OCI-LY1 (cell line): ENCODE measurements around the gene PCBP3.

Source experiments
- H2AFZ ChIP-seq: fragments of 200-600 bp; sonication (generic), shearing (Covaris generic); 2 replicates; pipeline ENCODE4 v1.6.0; 2014; ENCODE audit warnings: antibody characterized with exemption, mild to moderate bottlenecking, low read length
- H3F3A ChIP-seq: fragments of 200-600 bp; sonication (generic), shearing (Covaris generic); 2 replicates; pipeline ENCODE4 v1.6.0; 2014; ENCODE audit warnings: mild to moderate bottlenecking, antibody characterized with exemption, low read length, moderate library complexity; ENCODE audit not compliant: insufficient read depth
- H3K27ac ChIP-seq: fragments of 200-600 bp; sonication (generic); 2 replicates; pipeline ENCODE4 v1.5.1; 2014; ENCODE audit warnings: low read length, mixed run types, mild to moderate bottlenecking, low read depth; ENCODE audit not compliant: poor library complexity, severe bottlenecking
- H3K27me3 ChIP-seq: fragments of 200-600 bp; sonication (generic); 2 replicates; pipeline ENCODE4 v1.6.0; 2014; ENCODE audit warnings: antibody characterized with exemption, mild to moderate bottlenecking, low read length, moderate library complexity; ENCODE audit not compliant: insufficient read depth
- H3K36me3 ChIP-seq: fragments of 200-600 bp; sonication (generic); 2 replicates; pipeline ENCODE4 v1.6.1; 2014; ENCODE audit warnings: mild to moderate bottlenecking, antibody characterized with exemption, low read length, moderate library complexity, mixed read lengths; ENCODE audit not compliant: insufficient read depth
- H3K4me1 ChIP-seq: fragments of 200-600 bp; sonication (generic); 2 replicates; pipeline ENCODE4 v1.5.1; 2014; ENCODE audit warnings: mild to moderate bottlenecking, low read length, moderate library complexity; ENCODE audit not compliant: insufficient read depth, severe bottlenecking
- H3K4me2 ChIP-seq: fragments of 200-600 bp; sonication (generic), shearing (Covaris generic); 2 replicates; pipeline ENCODE4 v1.6.1; 2014; ENCODE audit warnings: low read length
- H3K4me3 ChIP-seq: fragments of 200-600 bp; sonication (generic); 2 replicates; pipeline ENCODE4 v1.5.1; 2014; ENCODE audit warnings: low read length, low read depth, mild to moderate bottlenecking, mixed read lengths; ENCODE audit not compliant: poor library complexity, severe bottlenecking
- H3K79me2 ChIP-seq: fragments of 200-600 bp; shearing (Covaris generic); 2 replicates; pipeline ENCODE4 v1.6.1; 2016; ENCODE audit warnings: mixed run types, low read length, mixed read lengths; ENCODE audit not compliant: insufficient read depth
- H3K9ac ChIP-seq: fragments of 200-600 bp; sonication (generic), shearing (Covaris generic); 2 replicates; pipeline ENCODE4 v1.6.1; 2014; ENCODE audit warnings: mild to moderate bottlenecking, low read length, mixed read lengths
- H3K9me2 ChIP-seq: fragments of 200-600 bp; sonication (generic), shearing (Covaris generic); 2 replicates; pipeline ENCODE4 v1.6.1; 2014; ENCODE audit warnings: low read depth, mild to moderate bottlenecking, low read length, mixed read lengths
- H3K9me3 ChIP-seq: fragments of 200-600 bp; shearing (Covaris generic); 2 replicates; pipeline ENCODE4 v1.6.1; 2014; ENCODE audit warnings: low read length, mixed read lengths
- H4K20me1 ChIP-seq: fragments of 200-600 bp; sonication (generic), shearing (Covaris generic); 2 replicates; pipeline ENCODE4 v1.6.0; 2016; ENCODE audit warnings: mild to moderate bottlenecking, low read length; ENCODE audit not compliant: insufficient read depth
- EZH2 ChIP-seq: fragments of 200-600 bp; sonication (generic), shearing (Covaris generic); IDR thresholded peaks from 2 replicates; pipeline ENCODE4 v1.8.0; 2017; ENCODE audit warnings: borderline replicate concordance, mixed run types, mild to moderate bottlenecking, antibody characterized with exemption, low read length, moderate library complexity, mixed read lengths
- TF ChIP-seq, protein P1 (sequence below): fragments of 200-600 bp; sonication (generic), shearing (Covaris generic); IDR thresholded peaks from 2 replicates; pipeline ENCODE4 v1.5.1; 2017; ENCODE audit warnings: mild to moderate bottlenecking, antibody characterized with exemption, low read length, moderate library complexity, mixed read lengths

The PCBP3 gene

DNA sequence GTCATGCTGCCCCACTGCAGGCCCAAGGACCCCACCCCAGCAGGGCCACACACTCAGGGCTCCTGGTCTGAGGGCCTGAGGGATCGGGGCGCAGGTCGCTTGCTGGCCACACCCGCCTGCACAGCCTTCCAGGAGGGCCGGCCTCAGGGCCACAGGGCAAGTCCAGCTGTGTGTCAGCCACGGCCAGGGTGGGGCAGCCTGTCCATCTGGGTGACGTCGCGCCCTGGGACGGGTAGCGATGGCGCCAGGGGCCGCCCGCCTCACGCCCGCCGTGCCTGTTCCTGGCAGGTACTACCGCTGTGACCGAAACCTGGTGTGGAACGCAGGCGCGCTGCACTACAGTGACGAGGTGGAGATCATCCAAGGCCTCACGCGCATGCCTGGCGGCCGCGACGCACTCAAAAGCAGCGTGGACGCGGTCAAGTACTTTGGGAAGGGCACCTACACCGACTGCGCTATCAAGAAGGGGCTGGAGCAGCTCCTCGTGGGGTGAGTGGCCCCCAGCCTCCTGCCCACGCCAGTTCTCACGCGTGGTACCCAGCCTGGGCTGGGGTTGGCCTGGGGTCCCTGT is 340.5 kb downstream of the PCBP3 start:
- no peak overlapping the region for H3K4me3 ChIP-seq
- H3K27me3 ChIP-seq, result no peaks in the 10 kb centered on the region
- no peaks in the 10 kb centered on the region for H3K4me1 ChIP-seq
- no peaks in the 10 kb centered on the region for H3K79me2 ChIP-seq
- H3K4me2 ChIP-seq, result no peak overlapping the region
- H3K9ac ChIP-seq, result no peak overlapping the region
- peaks cover 3% of the 10 kb centered on the region; the same call in 1 of the 2 replicates for H3F3A ChIP-seq
- no peaks in the 10 kb centered on the region for H3K36me3 ChIP-seq
- H3K27ac ChIP-seq, result no peak overlapping the region
- H3K9me2 ChIP-seq, result no peaks in the 10 kb centered on the region
- no peaks in the 10 kb centered on the region for H3K9me3 ChIP-seq
- TF ChIP-seq, protein P1, sequence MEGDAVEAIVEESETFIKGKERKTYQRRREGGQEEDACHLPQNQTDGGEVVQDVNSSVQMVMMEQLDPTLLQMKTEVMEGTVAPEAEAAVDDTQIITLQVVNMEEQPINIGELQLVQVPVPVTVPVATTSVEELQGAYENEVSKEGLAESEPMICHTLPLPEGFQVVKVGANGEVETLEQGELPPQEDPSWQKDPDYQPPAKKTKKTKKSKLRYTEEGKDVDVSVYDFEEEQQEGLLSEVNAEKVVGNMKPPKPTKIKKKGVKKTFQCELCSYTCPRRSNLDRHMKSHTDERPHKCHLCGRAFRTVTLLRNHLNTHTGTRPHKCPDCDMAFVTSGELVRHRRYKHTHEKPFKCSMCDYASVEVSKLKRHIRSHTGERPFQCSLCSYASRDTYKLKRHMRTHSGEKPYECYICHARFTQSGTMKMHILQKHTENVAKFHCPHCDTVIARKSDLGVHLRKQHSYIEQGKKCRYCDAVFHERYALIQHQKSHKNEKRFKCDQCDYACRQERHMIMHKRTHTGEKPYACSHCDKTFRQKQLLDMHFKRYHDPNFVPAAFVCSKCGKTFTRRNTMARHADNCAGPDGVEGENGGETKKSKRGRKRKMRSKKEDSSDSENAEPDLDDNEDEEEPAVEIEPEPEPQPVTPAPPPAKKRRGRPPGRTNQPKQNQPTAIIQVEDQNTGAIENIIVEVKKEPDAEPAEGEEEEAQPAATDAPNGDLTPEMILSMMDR, result no peak
- no peak for TF ChIP-seq EZH2
- H2AFZ ChIP-seq, result no peak overlapping the region
- H4K20me1 ChIP-seq, result no peaks in the 10 kb centered on the region

DNA sequence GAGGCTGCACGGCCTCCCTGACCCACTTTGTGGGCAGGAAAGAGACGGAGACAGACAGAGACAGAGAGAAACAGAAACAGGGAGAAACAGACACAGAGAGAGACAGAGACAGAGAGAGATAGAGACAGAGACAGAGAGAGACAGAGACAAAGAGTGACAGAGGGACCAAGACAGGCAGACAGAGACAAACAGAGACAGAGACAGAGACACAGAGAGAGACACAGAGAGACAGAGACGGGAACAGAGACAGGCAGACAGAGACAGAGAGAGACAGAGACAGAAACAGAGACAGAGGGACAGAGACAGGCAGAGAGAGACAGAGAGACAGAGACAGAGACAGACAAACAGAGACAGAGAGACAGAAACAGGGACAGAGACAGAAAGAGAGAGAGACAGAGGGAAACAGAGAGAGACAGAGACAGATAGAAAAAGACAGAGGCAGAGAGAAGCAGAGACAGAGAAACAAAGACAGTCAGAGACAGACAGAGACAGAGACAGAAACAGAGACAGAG is 341.1 kb downstream of the PCBP3 start:
- H3K27ac ChIP-seq, result no peak overlapping the region
- no peak overlapping the region for H3K4me3 ChIP-seq
- H2AFZ ChIP-seq, result no peak overlapping the region
- H3F3A ChIP-seq, result peaks cover 3% of the 10 kb centered on the region; the same call in 1 of the 2 replicates
- no peak overlapping the region for H3K4me2 ChIP-seq
- H3K9me2 ChIP-seq, result no peaks in the 10 kb centered on the region
- no peaks in the 10 kb centered on the region for H3K9me3 ChIP-seq
- H3K27me3 ChIP-seq, result no peaks in the 10 kb centered on the region
- TF ChIP-seq, protein P1, result no peak
- no peak for TF ChIP-seq EZH2
- no peaks in the 10 kb centered on the region for H4K20me1 ChIP-seq
- H3K79me2 ChIP-seq, result no peaks in the 10 kb centered on the region
- H3K9ac ChIP-seq, result no peak overlapping the region
- no peaks in the 10 kb centered on the region for H3K36me3 ChIP-seq
- no peaks in the 10 kb centered on the region for H3K4me1 ChIP-seq

DNA sequence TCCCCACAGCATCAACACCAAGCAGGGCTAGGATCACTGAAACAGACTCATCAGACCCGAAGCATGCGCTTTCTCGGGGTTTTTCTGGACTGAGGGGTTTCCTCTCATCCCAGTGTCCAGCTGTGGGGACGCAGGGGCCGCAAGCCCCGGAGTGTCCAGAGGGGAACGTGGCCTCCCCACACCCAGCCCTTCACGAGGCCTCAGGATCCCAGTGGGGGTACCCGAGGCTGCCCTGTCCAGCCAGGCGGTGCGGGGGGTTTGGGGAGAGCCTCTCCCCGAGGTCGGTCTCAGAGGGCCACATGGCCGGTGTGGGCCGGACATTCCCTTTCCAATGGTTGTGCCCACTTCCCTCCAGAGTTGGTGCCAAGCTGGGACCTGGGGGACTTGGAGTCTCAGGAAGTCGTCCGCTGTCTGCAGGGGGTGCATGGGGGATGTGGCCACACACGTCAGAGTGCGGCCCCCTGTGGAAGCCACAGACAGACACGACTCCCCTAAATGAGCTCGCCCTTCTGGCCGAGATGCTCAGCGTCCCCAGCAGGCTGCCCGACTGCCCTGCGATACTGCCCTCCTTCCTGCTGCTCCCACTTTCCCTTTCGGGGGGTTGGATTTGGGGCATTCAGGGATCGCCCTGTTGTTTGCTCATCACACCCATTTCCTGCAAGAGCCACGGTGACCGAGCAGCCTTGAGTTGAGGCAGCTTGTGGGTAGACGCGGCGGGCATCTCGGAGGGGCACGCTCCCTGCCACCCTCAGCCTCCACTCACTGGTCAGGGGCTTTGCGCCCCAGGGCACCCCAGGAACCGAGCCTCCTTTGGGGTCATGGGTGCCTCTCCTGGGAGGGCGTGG is 342.2 kb downstream of the PCBP3 start:
- no peaks in the 10 kb centered on the region for H3K36me3 ChIP-seq
- no peak overlapping the region for H3K27ac ChIP-seq
- H3K79me2 ChIP-seq, result no peaks in the 10 kb centered on the region
- H3K9me3 ChIP-seq, result no peaks in the 10 kb centered on the region
- H3K9ac ChIP-seq, result no peak overlapping the region
- TF ChIP-seq, protein P1, result no peak
- no peak for TF ChIP-seq EZH2
- no peaks in the 10 kb centered on the region for H4K20me1 ChIP-seq
- H3K4me2 ChIP-seq, result no peak overlapping the region
- H3K9me2 ChIP-seq, result no peaks in the 10 kb centered on the region
- no peaks in the 10 kb centered on the region for H3K27me3 ChIP-seq
- H3K4me1 ChIP-seq, result no peaks in the 10 kb centered on the region
- no peak overlapping the region for H3K4me3 ChIP-seq
- H3F3A ChIP-seq, result peaks cover 3% of the 10 kb centered on the region; the same call in 1 of the 2 replicates
- no peak overlapping the region for H2AFZ ChIP-seq
